ENCODE results near the gene EMX2.
"Not testable (repeated sequence)": the region's sequence is repeated elsewhere in the genome, so short reads cannot be mapped to it uniquely, and the experiment has no call there.

The EMX2 gene

DNA sequence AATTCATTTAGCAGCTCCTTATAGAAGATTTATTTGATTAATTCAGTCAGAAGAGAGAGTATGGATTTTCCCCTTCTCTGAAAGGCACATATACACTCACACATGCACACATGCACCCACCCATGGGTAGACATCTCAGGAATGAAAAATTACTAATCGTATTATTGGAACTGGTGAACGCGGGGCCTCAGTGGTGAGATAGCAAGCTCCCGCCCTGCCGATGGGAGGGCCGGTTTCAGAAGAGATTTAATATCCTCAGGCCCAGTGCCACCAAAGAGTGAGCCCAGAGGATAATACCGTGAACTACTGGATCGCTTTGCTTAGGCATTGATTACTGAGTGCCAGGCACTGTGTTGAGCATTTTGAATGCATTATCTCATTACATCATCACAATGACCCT is 38.0 kb upstream of the EMX2 start:
- H3K27me3 ChIP-seq (ENCODE audit: control insufficient read depth, insufficient read depth, low read length) = no peaks in the 10 kb centered on the region; the same call in 1 of the 2 replicates
- no peaks in the 10 kb centered on the region for H3K9me3 ChIP-seq (ENCODE audit: control insufficient read depth, insufficient read depth, low read length)
- no peak overlapping the region for H3K4me3 ChIP-seq (ENCODE audit: low read length)
- no peak overlapping the region for H3K27ac ChIP-seq (ENCODE audit: low read length)
- WGBS (ENCODE audit: insufficient coverage, insufficient read length) = no CpG with 5 or more reads among the region's 8 CpGs
- no peaks in the 10 kb centered on the region for H3K4me1 ChIP-seq (ENCODE audit: control insufficient read depth, insufficient read depth, low read length)
- H3K36me3 ChIP-seq (ENCODE audit: control insufficient read depth, insufficient read depth, low read length) = no peaks in the 10 kb centered on the region
- no peak for DNase-seq (ENCODE audit: low read depth, low spot score)

DNA sequence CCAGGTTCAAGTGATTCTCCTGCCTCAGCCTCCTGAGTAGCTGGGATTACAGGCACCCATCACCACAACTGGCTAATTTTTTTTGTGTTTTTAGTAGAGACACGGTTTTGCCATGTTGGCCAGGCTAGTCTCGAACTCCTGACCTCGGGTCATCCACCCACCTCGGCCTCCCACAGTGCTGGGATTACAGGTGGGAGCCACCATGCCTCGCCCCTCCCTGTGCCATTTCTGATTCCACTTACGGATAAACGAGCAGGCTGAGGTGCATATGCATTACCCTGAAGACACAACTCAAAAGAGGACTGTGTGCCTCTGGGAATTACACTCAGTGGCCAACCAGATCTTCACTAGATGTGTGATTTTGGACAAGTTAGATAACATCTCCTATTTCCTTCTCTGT is 35.5 kb upstream of the EMX2 start:
- H3K4me1 ChIP-seq (ENCODE audit: control insufficient read depth, insufficient read depth, low read length); DNase-seq (ENCODE audit: low read depth, low spot score); H3K27me3 ChIP-seq (ENCODE audit: control insufficient read depth, insufficient read depth, low read length); H3K9me3 ChIP-seq (ENCODE audit: control insufficient read depth, insufficient read depth, low read length); H3K27ac ChIP-seq (ENCODE audit: low read length); H3K36me3 ChIP-seq (ENCODE audit: control insufficient read depth, insufficient read depth, low read length); H3K4me3 ChIP-seq (ENCODE audit: low read length): not testable (repeated sequence)
- no CpG with 5 or more reads among the region's 7 CpGs for WGBS (ENCODE audit: insufficient coverage, insufficient read length)

DNA sequence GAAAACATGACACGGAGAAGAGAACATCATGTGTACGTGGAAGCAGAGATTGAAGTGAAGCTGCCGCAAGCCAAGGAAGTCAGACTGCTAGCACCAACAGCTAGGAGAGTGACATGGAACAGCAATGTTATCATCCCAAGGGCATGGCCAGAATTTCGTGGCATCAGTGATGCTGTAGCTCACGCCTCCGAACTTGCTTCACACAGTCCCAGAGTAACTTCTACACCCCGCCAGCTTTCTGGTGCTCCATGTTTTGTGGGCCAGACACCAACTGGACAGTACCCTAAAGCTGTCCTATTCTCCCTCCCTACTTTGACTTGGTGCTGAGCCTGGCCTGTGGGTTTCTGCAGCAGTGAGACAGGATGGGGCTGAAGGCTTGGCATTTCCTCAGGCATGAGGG is 33.0 kb upstream of the EMX2 start:
- Histone ChIP-seq H3K27me3 (ENCODE audit: control insufficient read depth, insufficient read depth, low read length) (no peaks in the 10 kb centered on the region), H3K9me3 (ENCODE audit: control insufficient read depth, insufficient read depth, low read length) (no peaks in the 10 kb centered on the region), H3K36me3 (ENCODE audit: control insufficient read depth, insufficient read depth, low read length) (no peaks in the 10 kb centered on the region), H3K27ac (ENCODE audit: low read length) (no peak overlapping the region), H3K4me3 (ENCODE audit: low read length) (no peak overlapping the region), H3K4me1 (ENCODE audit: control insufficient read depth, insufficient read depth, low read length) (no peaks in the 10 kb centered on the region)
- no CpG with 5 or more reads among the region's 7 CpGs for WGBS (ENCODE audit: insufficient coverage, insufficient read length)
- no peak for DNase-seq (ENCODE audit: low read depth, low spot score)

GRCh38 chr10:117511601-117512390 is 30.8 kb upstream of the EMX2 start:
- H3K27me3 ChIP-seq (ENCODE audit: control insufficient read depth, insufficient read depth, low read length) = no peaks in the 10 kb centered on the region
- WGBS (ENCODE audit: insufficient coverage, insufficient read length) = no CpG with 5 or more reads among the region's 17 CpGs
- no peaks in the 10 kb centered on the region for H3K4me1 ChIP-seq (ENCODE audit: control insufficient read depth, insufficient read depth, low read length)

DNA sequence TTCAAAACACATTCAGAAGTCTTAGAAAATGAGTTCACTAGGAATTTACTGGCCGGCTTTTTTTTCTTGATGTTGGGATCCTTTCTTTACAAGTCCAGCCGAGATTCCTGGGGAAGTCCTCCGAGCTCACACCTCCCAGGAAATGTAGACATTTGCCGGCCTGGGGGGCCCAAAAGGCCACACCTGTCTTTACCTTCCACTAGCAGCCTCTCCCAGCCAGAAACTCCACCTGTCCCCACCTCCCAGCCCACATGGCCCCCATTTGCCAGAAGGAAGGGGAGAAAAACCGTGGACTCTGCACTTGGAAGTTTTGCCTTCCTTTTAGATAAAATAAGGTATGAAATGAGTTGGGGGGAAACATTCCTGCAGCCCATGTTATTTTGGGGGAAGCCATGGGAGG is 27.6 kb upstream of the EMX2 start:
- Histone ChIP-seq H3K4me1 (ENCODE audit: control insufficient read depth, insufficient read depth, low read length) (no peaks in the 10 kb centered on the region), H3K27me3 (ENCODE audit: control insufficient read depth, insufficient read depth, low read length) (no peaks in the 10 kb centered on the region)
- no peak for DNase-seq (ENCODE audit: low read depth, low spot score)

More at GRCh38 chr10:117511601-117512390, 30.8 kb upstream of the EMX2 start:
- DNase-seq (ENCODE audit: low read depth, low spot score) = no peak
- Histone ChIP-seq H3K36me3 (ENCODE audit: control insufficient read depth, insufficient read depth, low read length) (no peaks in the 10 kb centered on the region), H3K9me3 (ENCODE audit: control insufficient read depth, insufficient read depth, low read length) (no peaks in the 10 kb centered on the region), H3K4me3 (ENCODE audit: low read length) (no peak overlapping the region), H3K27ac (ENCODE audit: low read length) (no peak overlapping the region)

GRCh38 chr10:117516681-117517080 is 25.9 kb upstream of the EMX2 start:
- H3K27ac ChIP-seq (ENCODE audit: low read length) = no peak overlapping the region
- no peaks in the 10 kb centered on the region for H3K36me3 ChIP-seq (ENCODE audit: control insufficient read depth, insufficient read depth, low read length)
- no peaks in the 10 kb centered on the region for H3K4me1 ChIP-seq (ENCODE audit: control insufficient read depth, insufficient read depth, low read length)
- H3K9me3 ChIP-seq (ENCODE audit: control insufficient read depth, insufficient read depth, low read length) = no peaks in the 10 kb centered on the region
- no CpG with 5 or more reads among the region's 6 CpGs for WGBS (ENCODE audit: insufficient coverage, insufficient read length)
- H3K4me3 ChIP-seq (ENCODE audit: low read length) = no peak overlapping the region
- no peaks in the 10 kb centered on the region for H3K27me3 ChIP-seq (ENCODE audit: control insufficient read depth, insufficient read depth, low read length)
- DNase-seq (ENCODE audit: low read depth, low spot score) = no peak

More for the DNA sequence above, 27.6 kb upstream of the EMX2 start:
- Histone ChIP-seq H3K9me3 (ENCODE audit: control insufficient read depth, insufficient read depth, low read length) (no peaks in the 10 kb centered on the region), H3K36me3 (ENCODE audit: control insufficient read depth, insufficient read depth, low read length) (no peaks in the 10 kb centered on the region), H3K27ac (ENCODE audit: low read length) (no peak overlapping the region), H3K4me3 (ENCODE audit: low read length) (no peak overlapping the region)
- WGBS (ENCODE audit: insufficient coverage, insufficient read length) = no CpG with 5 or more reads among the region's 5 CpGs

- H3K36me3 ChIP-seq (ENCODE audit: control insufficient read depth, insufficient read depth, low read length) = no peaks in the 10 kb centered on the region
- H3K27me3 ChIP-seq (ENCODE audit: control insufficient read depth, insufficient read depth, low read length) = no peaks in the 10 kb centered on the region
- H3K9me3 ChIP-seq (ENCODE audit: control insufficient read depth, insufficient read depth, low read length) = no peaks in the 10 kb centered on the region
- H3K27ac ChIP-seq (ENCODE audit: low read length) = no peak overlapping the region
- no CpG with 5 or more reads among the region's 5 CpGs for WGBS (ENCODE audit: insufficient coverage, insufficient read length)
- no peak for DNase-seq (ENCODE audit: low read depth, low spot score)
- H3K4me3 ChIP-seq (ENCODE audit: low read length) = no peak overlapping the region
- H3K4me1 ChIP-seq (ENCODE audit: control insufficient read depth, insufficient read depth, low read length) = no peaks in the 10 kb centered on the region
These were observed 24.3 kb upstream of the EMX2 start for GRCh38 chr10:117518246-117518645.

GRCh38 chr10:117519286-117519685 is 23.3 kb upstream of the EMX2 start:
- DNase-seq (ENCODE audit: low read depth, low spot score) = no peak
- H3K27ac ChIP-seq (ENCODE audit: low read length) = no peak overlapping the region
- H3K9me3 ChIP-seq (ENCODE audit: control insufficient read depth, insufficient read depth, low read length) = no peaks in the 10 kb centered on the region
- no CpG with 5 or more reads among the region's 8 CpGs for WGBS (ENCODE audit: insufficient coverage, insufficient read length)
- H3K4me1 ChIP-seq (ENCODE audit: control insufficient read depth, insufficient read depth, low read length) = no peaks in the 10 kb centered on the region
- no peaks in the 10 kb centered on the region for H3K27me3 ChIP-seq (ENCODE audit: control insufficient read depth, insufficient read depth, low read length)
- no peak overlapping the region for H3K4me3 ChIP-seq (ENCODE audit: low read length)
- H3K36me3 ChIP-seq (ENCODE audit: control insufficient read depth, insufficient read depth, low read length) = no peaks in the 10 kb centered on the region

DNA sequence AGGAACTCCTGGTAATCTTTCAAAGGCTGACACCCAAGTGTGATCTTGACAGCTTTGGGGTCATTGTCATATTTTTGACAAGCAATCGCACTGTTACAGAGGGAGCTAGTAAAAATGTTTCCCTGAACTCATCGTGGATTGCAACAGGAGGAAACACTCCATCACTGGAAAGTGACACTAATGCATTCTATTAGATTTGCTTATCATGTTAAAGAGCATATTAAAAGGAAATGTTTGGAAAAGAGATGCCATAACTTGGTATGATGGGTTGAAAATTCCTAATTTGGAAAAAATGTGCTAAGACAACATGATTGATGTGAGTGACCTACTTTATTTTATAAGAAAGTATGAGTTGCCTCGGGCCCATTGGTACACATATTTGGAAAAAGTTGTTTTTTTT is 22.7 kb upstream of the EMX2 start:
- no peaks in the 10 kb centered on the region for H3K9me3 ChIP-seq (ENCODE audit: control insufficient read depth, insufficient read depth, low read length)
- no peak overlapping the region for H3K4me3 ChIP-seq (ENCODE audit: low read length)
- H3K27ac ChIP-seq (ENCODE audit: low read length) = no peak overlapping the region
- no peaks in the 10 kb centered on the region for H3K4me1 ChIP-seq (ENCODE audit: control insufficient read depth, insufficient read depth, low read length)
- no CpG with 5 or more reads among the region's 3 CpGs for WGBS (ENCODE audit: insufficient coverage, insufficient read length)
- DNase-seq (ENCODE audit: low read depth, low spot score) = no peak
- no peaks in the 10 kb centered on the region for H3K36me3 ChIP-seq (ENCODE audit: control insufficient read depth, insufficient read depth, low read length)
- no peaks in the 10 kb centered on the region for H3K27me3 ChIP-seq (ENCODE audit: control insufficient read depth, insufficient read depth, low read length)

GRCh38 chr10:117530791-117531190 is 11.8 kb upstream of the EMX2 start:
- no peaks in the 10 kb centered on the region for H3K4me1 ChIP-seq (ENCODE audit: control insufficient read depth, insufficient read depth, low read length)
- peaks cover 56% of the 10 kb centered on the region for H3K27me3 ChIP-seq (ENCODE audit: control insufficient read depth, insufficient read depth, low read length)

DNA sequence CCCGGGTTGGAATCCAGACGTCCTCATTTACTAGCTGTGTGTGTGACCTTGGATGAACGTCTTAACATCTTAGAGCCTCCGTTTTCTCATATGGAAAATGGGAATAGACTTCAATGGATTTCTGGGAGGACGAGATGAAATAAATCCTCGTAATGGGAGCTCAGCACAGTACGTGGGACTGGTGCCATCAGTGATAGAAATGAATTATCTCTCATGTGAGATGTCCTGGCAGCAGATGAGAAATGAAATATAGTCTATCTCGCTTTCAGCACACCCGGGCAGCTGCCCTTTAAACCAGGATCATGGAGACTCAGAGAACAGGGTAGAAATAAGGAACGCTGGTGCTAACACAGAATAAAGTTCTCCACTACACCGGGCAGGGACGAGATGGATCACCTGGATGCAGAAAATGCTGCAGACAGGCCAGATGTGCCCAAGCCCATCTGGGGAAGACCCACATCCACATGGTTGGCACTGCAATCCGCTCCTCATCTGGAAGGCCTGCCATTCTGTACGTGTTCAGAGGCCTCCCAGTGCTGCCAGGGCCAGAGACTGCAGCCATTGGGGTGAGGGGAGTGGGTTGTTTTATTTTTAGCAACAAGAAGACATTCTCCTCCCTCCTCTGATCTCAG is 11.1 kb upstream of the EMX2 start:
- Histone ChIP-seq H3K36me3 (ENCODE audit: control insufficient read depth, insufficient read depth, low read length) (no peaks in the 10 kb centered on the region), H3K4me3 (ENCODE audit: low read length) (no peak overlapping the region), H3K4me1 (ENCODE audit: control insufficient read depth, insufficient read depth, low read length) (no peaks in the 10 kb centered on the region), H3K27ac (ENCODE audit: low read length) (no peak overlapping the region), H3K27me3 (ENCODE audit: control insufficient read depth, insufficient read depth, low read length) (peaks cover 63% of the 10 kb centered on the region), H3K9me3 (ENCODE audit: control insufficient read depth, insufficient read depth, low read length) (no peaks in the 10 kb centered on the region)
- no CpG with 5 or more reads among the region's 14 CpGs for WGBS (ENCODE audit: insufficient coverage, insufficient read length)
- no peak for DNase-seq (ENCODE audit: low read depth, low spot score)

More at GRCh38 chr10:117530791-117531190, 11.8 kb upstream of the EMX2 start:
- Histone ChIP-seq H3K9me3 (ENCODE audit: control insufficient read depth, insufficient read depth, low read length) (no peaks in the 10 kb centered on the region), H3K36me3 (ENCODE audit: control insufficient read depth, insufficient read depth, low read length) (no peaks in the 10 kb centered on the region), H3K27ac (ENCODE audit: low read length) (no peak overlapping the region), H3K4me3 (ENCODE audit: low read length) (no peak overlapping the region)
- DNase-seq (ENCODE audit: low read depth, low spot score) = no peak
- no CpG with 5 or more reads among the region's 4 CpGs for WGBS (ENCODE audit: insufficient coverage, insufficient read length)
